IMR-90 (cell line): ENCODE data around the gene PRDM9. TPM values are rescaled to one million over a fixed set of nuclear protein-coding genes. Genes with fewer than 3 reads are reported as not detected.

Source experiments
- ATAC-seq: fragments of 200-7000 bp; cut with Tn5 transposase; 2 replicates; pipeline ENCODE4 v1.9.1; 2020; ENCODE audit warnings: low read depth, mild to moderate bottlenecking, moderate library complexity
- Bru-seq: library from RNA; stranded (reverse); fragments of 400-500 nt; gene quantifications from one replicate; lab custom pipeline; 2021; lab: Mats Ljungman, UMichigan
- BruChase-seq, 2 experiments: library from RNA; stranded (reverse); fragments of 400-500 nt; gene quantifications; one replicate each; lab custom pipeline; 2021; lab: Mats Ljungman, UMichigan
- BruUV-seq: library from RNA; stranded (reverse); fragments of 400-500 nt; replicated peaks from 2 replicates; lab custom pipeline; 2021; lab: Mats Ljungman, UMichigan
- CTCF ChIA-PET: fragments of 300-600 bp; formaldehyde crosslinking; extraction: SDS; loops from one replicate; lab custom pipeline; 2021; ENCODE audit warnings: antibody characterized with exemption; lab: Yijun Ruan, JAX
- POLR2A ChIA-PET: fragments of 300-600 bp; sonication (Branson Sonifier 250); formaldehyde crosslinking; loops from one replicate; lab custom pipeline; 2022; ENCODE audit warnings: antibody characterized with exemption; ENCODE audit not compliant: unreplicated experiment; lab: Charles Lee
- DNase-seq: peaks from one replicate; pipeline ENCODE4 v3.0.0; 2013
- H2AFZ ChIP-seq: replicated peaks from 2 replicates; pipeline ENCODE3; 2013; ENCODE audit warnings: low read length, mild to moderate bottlenecking; ENCODE audit not compliant: poor library complexity
- H2AK5ac ChIP-seq: 2 replicates; pipeline ENCODE4 v1.6.1; 2013; ENCODE audit warnings: low read depth, low read length, inconsistent platforms
- H2AK9ac ChIP-seq: replicated peaks from 2 replicates; pipeline ENCODE3; 2013; ENCODE audit warnings: mild to moderate bottlenecking, low read depth, low read length, moderate library complexity; ENCODE audit not compliant: poor library complexity
- H2BK120ac ChIP-seq: 2 replicates; pipeline ENCODE4 v1.6.1; 2013; ENCODE audit warnings: low read depth, low read length, inconsistent platforms
- H2BK15ac ChIP-seq: 3 replicates; pipeline ENCODE4 v1.6.1; 2013; ENCODE audit warnings: low read depth, low read length, inconsistent platforms
- H2BK20ac ChIP-seq: 2 replicates; pipeline ENCODE4 v1.6.1; 2013; ENCODE audit warnings: low read depth, mild to moderate bottlenecking, inconsistent platforms, low read length, moderate library complexity
- H2BK5ac ChIP-seq: 2 replicates; pipeline ENCODE4 v1.6.1; 2013; ENCODE audit warnings: mild to moderate bottlenecking, low read depth, low read length, inconsistent platforms; ENCODE audit not compliant: poor library complexity, severe bottlenecking
- H3K14ac ChIP-seq: replicated peaks from 2 replicates; pipeline ENCODE4 v1.6.1; 2013; ENCODE audit warnings: low read depth, low read length, inconsistent platforms
- H3K18ac ChIP-seq: 2 replicates; pipeline ENCODE4 v1.6.1; 2013; ENCODE audit warnings: low read depth, low read length, control low read depth
- H3K23ac ChIP-seq: 2 replicates; pipeline ENCODE4 v1.6.1; 2013; ENCODE audit warnings: low read depth, low read length, inconsistent platforms
- H3K27ac ChIP-seq: 2 replicates; pipeline ENCODE4 v1.5.1; 2013; ENCODE audit warnings: mild to moderate bottlenecking, control low read depth, low read length; ENCODE audit not compliant: insufficient read depth
- H3K27me3 ChIP-seq: 2 replicates; pipeline ENCODE4 v1.6.1; 2013; ENCODE audit warnings: low read length; ENCODE audit not compliant: control insufficient read depth, insufficient read depth
- H3K36me3 ChIP-seq: 2 replicates; pipeline ENCODE4 v1.6.1; 2013; ENCODE audit warnings: low read length, mixed read lengths; ENCODE audit not compliant: control insufficient read depth, insufficient read depth
- H3K4ac ChIP-seq: 2 replicates; pipeline ENCODE4 v1.6.1; 2013; ENCODE audit warnings: low read depth, low read length, inconsistent platforms
- H3K4me1 ChIP-seq: 2 replicates; pipeline ENCODE4 v1.6.1; 2013; ENCODE audit warnings: low read length, mixed read lengths; ENCODE audit not compliant: control insufficient read depth, insufficient read depth
- H3K4me2 ChIP-seq: 2 replicates; pipeline ENCODE4 v1.6.1; 2013; ENCODE audit warnings: low read depth, mild to moderate bottlenecking, control low read depth, low read length, moderate library complexity
- H3K4me3 ChIP-seq: 2 replicates; pipeline ENCODE4 v1.5.1; 2013; ENCODE audit warnings: low read depth, mild to moderate bottlenecking, control low read depth, low read length, moderate library complexity; ENCODE audit not compliant: insufficient read depth
- H3K56ac ChIP-seq: 2 replicates; pipeline ENCODE4 v1.6.1; 2013; ENCODE audit warnings: low read length, inconsistent platforms; ENCODE audit not compliant: insufficient read depth; ENCODE audit errors: extremely low read depth
- H3K79me1 ChIP-seq, 2 experiments: 2 replicates each; pipeline ENCODE4 v1.6.1; 2013; ENCODE audit warnings: low read length in 2 of 2, inconsistent platforms in 1 of 2, low read depth in 1 of 2
- H3K9ac ChIP-seq: 2 replicates; pipeline ENCODE4 v1.6.1; 2013; ENCODE audit warnings: low read depth, low read length, control low read depth
- H3K9me1 ChIP-seq: 2 replicates; pipeline ENCODE4 v1.6.1; 2013; ENCODE audit warnings: low read length, inconsistent platforms; ENCODE audit not compliant: insufficient read depth
- H3K9me3 ChIP-seq: 2 replicates; pipeline ENCODE4 v1.6.1; 2013; ENCODE audit warnings: low read length; ENCODE audit not compliant: control insufficient read depth, insufficient read depth
- H4K20me1 ChIP-seq: 2 replicates; pipeline ENCODE4 v1.6.1; 2013; ENCODE audit warnings: low read length, inconsistent platforms; ENCODE audit not compliant: insufficient read depth
- H4K5ac ChIP-seq: 2 replicates; pipeline ENCODE4 v1.6.1; 2013; ENCODE audit warnings: mild to moderate bottlenecking, low read depth, low read length, control low read depth
- H4K8ac ChIP-seq, 2 experiments: 2 replicates each; pipeline ENCODE4 v1.6.1; 2013; ENCODE audit warnings: low read depth in 2 of 2, low read length in 2 of 2, control low read depth in 1 of 2, inconsistent platforms in 1 of 2
- H4K91ac ChIP-seq: 2 replicates; pipeline ENCODE4 v1.6.1; 2013; ENCODE audit warnings: low read depth, low read length, inconsistent platforms; ENCODE audit not compliant: insufficient read depth
- CEBPB ChIP-seq: IDR thresholded peaks from 2 replicates; pipeline ENCODE4 v1.6.1; 2012; ENCODE audit warnings: low read depth, low read length, improper control_type of control experiment
- CHD1 ChIP-seq: IDR thresholded peaks from 2 replicates; pipeline ENCODE4 v1.6.1; 2012; ENCODE audit warnings: low read depth, low read length, improper control_type of control experiment
- MXI1 ChIP-seq: IDR thresholded peaks from 2 replicates; pipeline ENCODE4 v1.6.1; 2012; ENCODE audit warnings: low read depth, mild to moderate bottlenecking, low read length, moderate library complexity, borderline replicate concordance
- NFE2L2 ChIP-seq: fragments of 150-350 bp; IDR thresholded peaks from 2 replicates; pipeline ENCODE4 v1.6.1; 2016; ENCODE audit warnings: low read depth, mild to moderate bottlenecking, low read length
- RCOR1 ChIP-seq: IDR thresholded peaks from 2 replicates; pipeline ENCODE4 v1.6.1; 2012; ENCODE audit warnings: mild to moderate bottlenecking, low read length, improper control_type of control experiment; ENCODE audit not compliant: insufficient replicate concordance
- SMC3 ChIP-seq: fragments of 150-350 bp; IDR thresholded peaks from 2 replicates; pipeline ENCODE4 v1.6.1; 2016; ENCODE audit warnings: low read depth, mild to moderate bottlenecking, antibody characterized with exemption, low read length, moderate library complexity
- WGBS, 2 experiments: methylation state at CpG; one replicate each; pipeline versions ENCODE4 v1.1.5 to v1.1.7; 2013; ENCODE audit warnings: missing lambda C conversion rate in 2 of 2; ENCODE audit not compliant: insufficient read length in 1 of 2; ENCODE audit errors: extremely low coverage in 2 of 2; 5-methylcytosine and 5-hydroxymethylcytosine counted together
- dilution Hi-C: fragments of 300-500 bp; cut with HindIII; formaldehyde crosslinking; loops from one replicate; pipeline ENCODE4 v1.14.3; 2018; ENCODE audit warnings: low sequenced_read_pairs; ENCODE audit not compliant: unreplicated experiment
- in situ Hi-C: fragments of 300-500 bp; cut with MboI; formaldehyde crosslinking; loops from 3 replicates; pipeline ENCODE4 v1.14.3; 2019; ENCODE audit warnings: low sequenced_read_pairs, inconsistent platforms, mixed read lengths
- intact Hi-C: fragments of 100-400 bp; cut with micrococcal nuclease; formaldehyde crosslinking; loops from 2 replicates; pipeline ENCODE4 v1.10.0; 2022
- long read RNA-seq: library from polyadenylated mRNA; unstranded; transcript quantifications from one replicate; pipeline ENCODE4 v2.0.0, GENCODE V29; 2021; ENCODE audit not compliant: unreplicated experiment
- polyA plus RNA-seq, 3 experiments: library from polyadenylated mRNA; depleted of rRNA; stranded (reverse); fragments of >200 nt; gene quantifications; 2 replicates each; pipeline ENCODE4 v1.2.3, GENCODE V29; 2012; ENCODE audit warnings: low replicate concordance in 1 of 3
- total RNA-seq: library from RNA; depleted of rRNA; stranded (reverse); fragments of >200 nt; gene quantifications from 2 replicates; pipeline ENCODE4 v1.2.3, GENCODE V29; 2012; rRNA removed
- TF ChIP-seq, protein P1 (sequence below): fragments of 150-350 bp; IDR thresholded peaks from 2 replicates; pipeline ENCODE4 v1.6.1; 2017; ENCODE audit warnings: mild to moderate bottlenecking, antibody characterized with exemption, low read length, low read depth

The PRDM9 gene
- not detected in 2 replicates for total RNA-seq
- not detected in 2 replicates for polyA plus RNA-seq (2012; rRNA removed)
- polyA plus RNA-seq (2012; cell fraction: cytosol; rRNA removed) = not detected in 2 replicates
- not detected in 2 replicates for polyA plus RNA-seq (2012; cell fraction: nucleus; rRNA removed; ENCODE audit: low replicate concordance)
- not detected for Bru-seq, nascent RNA
- not detected for BruChase-seq, experiment 1, labeled RNA remaining after a 6-hour chase
- not detected for BruChase-seq, experiment 2, labeled RNA remaining after a 2-hour chase
- long read RNA-seq = 0 reads

GRCh38 chr5:23507278-23507685 is at the start of gene PRDM9:
Gene PRDM9, plus strand, starts transcription at chr5:23507609. Its CDS starts 1,425 bp downstream, at chr5:23509034.
- ChIA-PET POLR2A (no interaction called here), CTCF (no interaction called here)
- Histone ChIP-seq H3K9me1 (no peaks in the 10 kb centered on the region), H3K79me1 (no peaks in the 10 kb centered on the region), H3K4me3 (no peak within 1 kb of the TSS), H3K9ac (no peak within 1 kb of the TSS), H2BK15ac (no peak within 1 kb of the TSS), H4K8ac (no peak within 1 kb of the TSS), H2AK9ac (no peak within 1 kb of the TSS), H4K20me1 (no peaks in the 10 kb centered on the region), H3K27ac (no peak within 1 kb of the TSS), H4K91ac (no peak within 1 kb of the TSS), H3K18ac (no peak within 1 kb of the TSS), H3K36me3 (no peaks in the 10 kb centered on the region), H3K23ac (no peak within 1 kb of the TSS), H4K5ac (no peak within 1 kb of the TSS), H2AK5ac (no peak within 1 kb of the TSS), H2BK20ac (no peak within 1 kb of the TSS), H2BK5ac (no peak within 1 kb of the TSS), H3K4me1 (no peaks in the 10 kb centered on the region), H3K4ac (no peak within 1 kb of the TSS), H3K14ac (no peak within 1 kb of the TSS), H3K27me3 (no peaks in the 10 kb centered on the region), H2BK120ac (no peak within 1 kb of the TSS), H2AFZ (no peak within 1 kb of the TSS), H3K4me2 (no peak within 1 kb of the TSS), H3K56ac (no peak within 1 kb of the TSS), H3K9me3 (peaks cover 18% of the 10 kb centered on the region)
- in situ Hi-C loops (no loop called here), intact Hi-C loops (no loop called here), dilution Hi-C loops (no loop called here)
- ATAC-seq (no peak), DNase-seq (no peak)
- TF ChIP-seq CHD1 = no peak
- no peak for TF ChIP-seq RCOR1
- no peak for TF ChIP-seq CEBPB
- no peak for TF ChIP-seq SMC3
- TF ChIP-seq, protein P1, sequence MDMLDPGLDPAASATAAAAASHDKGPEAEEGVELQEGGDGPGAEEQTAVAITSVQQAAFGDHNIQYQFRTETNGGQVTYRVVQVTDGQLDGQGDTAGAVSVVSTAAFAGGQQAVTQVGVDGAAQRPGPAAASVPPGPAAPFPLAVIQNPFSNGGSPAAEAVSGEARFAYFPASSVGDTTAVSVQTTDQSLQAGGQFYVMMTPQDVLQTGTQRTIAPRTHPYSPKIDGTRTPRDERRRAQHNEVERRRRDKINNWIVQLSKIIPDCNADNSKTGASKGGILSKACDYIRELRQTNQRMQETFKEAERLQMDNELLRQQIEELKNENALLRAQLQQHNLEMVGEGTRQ = no peak
- no peak for TF ChIP-seq MXI1
- TF ChIP-seq NFE2L2 = no peak
- no CpG with 5 or more reads among the region's 27 CpGs for WGBS, 2 experiments
- no TSS peak for BruUV-seq
